ENCODE results near the gene SAMD7.

The SAMD7 gene

DNA sequence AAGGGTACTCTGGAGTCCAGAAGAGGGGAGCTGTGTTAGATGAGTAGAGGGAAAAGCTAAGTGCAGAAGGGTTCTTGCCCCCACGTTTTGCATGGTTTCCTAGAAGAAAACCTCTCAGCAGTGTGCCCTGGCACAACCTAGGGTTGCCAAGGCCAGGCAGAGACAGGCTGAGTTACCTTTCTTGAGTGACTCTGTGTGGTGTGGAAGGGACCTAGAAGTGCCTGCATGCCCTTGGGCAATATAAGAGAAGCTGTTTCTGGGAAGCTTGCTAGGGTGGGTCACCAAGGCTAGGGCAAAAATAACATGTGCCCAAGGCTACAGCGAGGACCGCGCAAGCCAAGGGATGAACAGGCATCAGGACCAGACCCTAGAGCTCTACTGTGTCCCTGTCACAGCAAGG lies 3.4 kb upstream of the SAMD7 start:
- TF ChIP-seq, protein P1, sequence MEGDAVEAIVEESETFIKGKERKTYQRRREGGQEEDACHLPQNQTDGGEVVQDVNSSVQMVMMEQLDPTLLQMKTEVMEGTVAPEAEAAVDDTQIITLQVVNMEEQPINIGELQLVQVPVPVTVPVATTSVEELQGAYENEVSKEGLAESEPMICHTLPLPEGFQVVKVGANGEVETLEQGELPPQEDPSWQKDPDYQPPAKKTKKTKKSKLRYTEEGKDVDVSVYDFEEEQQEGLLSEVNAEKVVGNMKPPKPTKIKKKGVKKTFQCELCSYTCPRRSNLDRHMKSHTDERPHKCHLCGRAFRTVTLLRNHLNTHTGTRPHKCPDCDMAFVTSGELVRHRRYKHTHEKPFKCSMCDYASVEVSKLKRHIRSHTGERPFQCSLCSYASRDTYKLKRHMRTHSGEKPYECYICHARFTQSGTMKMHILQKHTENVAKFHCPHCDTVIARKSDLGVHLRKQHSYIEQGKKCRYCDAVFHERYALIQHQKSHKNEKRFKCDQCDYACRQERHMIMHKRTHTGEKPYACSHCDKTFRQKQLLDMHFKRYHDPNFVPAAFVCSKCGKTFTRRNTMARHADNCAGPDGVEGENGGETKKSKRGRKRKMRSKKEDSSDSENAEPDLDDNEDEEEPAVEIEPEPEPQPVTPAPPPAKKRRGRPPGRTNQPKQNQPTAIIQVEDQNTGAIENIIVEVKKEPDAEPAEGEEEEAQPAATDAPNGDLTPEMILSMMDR (IDR thresholded peaks at IDR 0.05), result no peak
- DNase-seq (ENCODE audit: low spot score), result no peak
- Histone ChIP-seq H3K27ac (no peak overlapping the region), H3K4me3 (no peak overlapping the region)

DNA sequence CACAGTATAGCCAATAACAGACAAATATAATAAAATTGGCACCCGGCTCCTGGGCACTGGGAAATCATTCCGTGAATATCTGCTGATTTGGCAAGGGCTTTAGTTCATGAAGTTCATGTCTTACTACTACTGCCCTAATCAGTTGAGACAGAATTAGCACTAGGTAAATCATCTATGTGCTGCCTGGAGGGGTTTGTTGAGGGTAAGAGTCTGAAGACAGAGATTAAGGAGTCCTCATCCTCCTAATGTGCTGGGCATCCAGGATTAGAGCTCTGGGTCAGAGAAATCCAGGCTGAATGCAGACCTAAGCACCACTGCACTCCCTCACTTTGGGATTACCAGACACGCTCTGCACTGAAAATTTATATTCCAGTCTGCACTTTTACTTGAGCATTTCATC lies 2.0 kb downstream of the SAMD7 start:
- TF ChIP-seq, protein P1 (IDR thresholded peaks at IDR 0.05), result no peak
- H3K27ac ChIP-seq, result no peak overlapping the region
- H3K4me3 ChIP-seq, result no peak overlapping the region
- DNase-seq (ENCODE audit: low spot score), result no peak

DNA sequence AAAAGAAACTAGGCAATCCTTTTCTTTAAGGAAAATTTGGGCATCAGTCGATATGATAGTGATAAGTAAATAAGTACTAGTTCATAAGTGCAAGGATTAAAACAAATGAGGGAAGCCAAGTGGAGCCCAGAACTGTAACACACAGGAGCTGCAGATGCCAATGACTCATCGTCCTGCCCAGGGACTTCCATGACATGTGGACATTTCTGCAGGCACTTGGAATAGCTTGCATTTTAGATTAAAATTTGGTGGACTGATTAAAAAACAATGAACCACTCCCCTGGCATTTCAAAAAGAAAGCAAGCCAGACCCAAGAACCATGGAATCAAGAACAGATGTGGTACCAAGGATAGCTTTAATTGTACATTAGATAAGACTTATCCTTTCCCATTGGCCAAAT lies 2.9 kb downstream of the SAMD7 start:
- H3K27ac ChIP-seq, result no peak overlapping the region
- TF ChIP-seq, protein P1 (IDR thresholded peaks at IDR 0.05), result no peak
- no peak for DNase-seq (ENCODE audit: low spot score)
- no peak overlapping the region for H3K4me3 ChIP-seq

DNA sequence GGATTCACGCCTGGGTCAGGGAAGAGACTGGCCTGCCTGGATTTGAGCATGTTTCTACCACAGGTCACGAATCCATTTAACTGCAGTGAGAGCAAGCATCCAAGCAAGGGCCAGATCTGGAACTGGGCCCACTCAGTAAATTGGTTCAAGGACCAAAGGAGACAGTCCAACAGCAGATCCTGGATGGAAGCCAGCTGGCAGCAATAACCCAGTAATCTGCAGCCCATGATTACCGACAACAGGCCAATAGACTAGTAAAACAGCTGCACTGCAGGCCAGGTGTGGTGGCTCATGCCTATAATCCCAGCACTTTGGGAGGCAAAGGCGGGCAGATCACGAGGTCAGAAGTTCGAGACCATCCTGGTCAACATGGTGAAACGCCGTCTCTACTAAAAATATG lies 11.8 kb downstream of the SAMD7 start:
- Histone ChIP-seq H3K27ac (no peak overlapping the region), H3K4me3 (no peak overlapping the region)
- DNase-seq (ENCODE audit: low spot score), result no peak
- TF ChIP-seq, protein P1 (IDR thresholded peaks at IDR 0.05), result no peak

DNA sequence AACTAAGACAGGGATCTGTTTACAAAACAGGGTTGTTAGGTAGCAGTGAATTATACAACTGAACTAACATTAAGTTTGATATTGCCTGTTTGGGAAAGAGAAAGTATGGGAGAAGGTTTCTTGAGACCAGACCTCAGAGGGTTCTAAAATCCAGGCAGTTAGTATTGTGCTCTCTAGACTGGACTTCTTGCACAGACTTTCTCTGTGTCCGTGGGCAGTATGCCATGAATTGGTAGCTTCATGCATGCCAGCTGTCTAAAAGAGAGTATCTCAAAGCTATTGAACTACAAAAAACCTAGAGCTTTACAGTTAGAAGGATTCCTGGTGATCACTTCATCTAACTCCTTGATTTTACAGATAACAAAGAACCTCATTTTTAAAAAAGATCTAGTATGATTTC lies 12.5 kb downstream of the SAMD7 start:
- Histone ChIP-seq H3K4me3 (no peak overlapping the region), H3K27ac (no peak overlapping the region)
- DNase-seq (ENCODE audit: low spot score), result no peak
- TF ChIP-seq, protein P1 (IDR thresholded peaks at IDR 0.05), result no peak

DNA sequence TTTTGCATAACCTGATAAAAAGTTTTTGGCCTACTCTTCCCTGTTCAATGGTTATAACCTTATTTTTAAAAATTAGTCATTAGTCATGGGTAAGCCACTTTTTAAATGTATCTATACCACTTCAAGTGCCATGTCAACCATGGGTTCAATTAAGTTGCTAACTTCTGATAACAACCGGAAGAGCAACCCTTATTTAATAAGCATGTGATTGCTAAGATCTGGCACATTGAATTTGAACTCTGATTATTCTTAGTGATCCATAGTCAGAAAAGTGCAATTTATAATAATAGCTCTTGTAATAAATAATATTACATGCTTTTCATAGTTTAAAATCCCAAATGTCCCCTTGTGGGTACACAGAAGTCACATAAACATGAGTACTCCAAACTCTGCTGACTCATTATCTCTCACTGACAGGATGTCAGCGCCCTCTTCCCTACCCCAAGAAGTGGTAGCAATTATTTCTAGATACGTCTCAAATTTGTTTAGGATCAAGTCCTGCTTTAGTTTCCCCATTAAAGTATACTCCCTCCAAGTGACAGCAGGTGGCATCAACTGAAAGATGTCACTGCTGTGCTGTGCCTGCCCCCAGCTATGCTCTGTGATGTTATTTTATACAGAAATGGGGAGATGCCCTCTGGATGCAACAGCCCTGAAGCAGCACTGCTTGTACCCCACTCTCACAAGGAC lies 18.6 kb downstream of the SAMD7 start:
- TF ChIP-seq, protein P1 (IDR thresholded peaks at IDR 0.05), result no peak
- no peak overlapping the region for H3K27ac ChIP-seq
- no peak overlapping the region for H3K4me3 ChIP-seq
- DNase-seq (ENCODE audit: low spot score), result no peak

DNA sequence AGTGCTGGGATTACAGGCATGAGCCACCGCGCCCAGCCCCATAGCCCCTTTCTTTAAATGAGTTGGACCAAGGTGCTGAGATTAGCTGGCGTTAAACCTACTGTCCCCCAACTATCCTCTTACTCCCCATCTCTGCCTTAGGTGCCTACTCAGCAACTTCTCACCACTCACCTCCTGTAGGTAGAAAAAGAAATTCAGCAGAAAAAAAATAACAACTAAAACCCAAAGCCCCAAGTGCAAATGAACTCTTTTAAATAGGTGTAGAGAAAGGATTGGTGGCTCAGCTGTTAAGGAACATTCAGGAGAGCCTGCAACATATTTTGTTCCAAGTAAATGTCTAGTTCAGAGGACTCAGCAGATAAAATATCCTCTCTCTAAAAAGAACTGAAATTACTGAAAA lies 19.5 kb downstream of the SAMD7 start:
- no peak overlapping the region for H3K27ac ChIP-seq
- TF ChIP-seq, protein P1 (IDR thresholded peaks at IDR 0.05), result no peak
- no peak for DNase-seq (ENCODE audit: low spot score)
- no peak overlapping the region for H3K4me3 ChIP-seq

All from coronary artery (tissue), 2 donors.